RWPE1 (cell line): ENCODE measurements around the gene TAF7L.

Source experiments
- CTCF ChIA-PET: fragments of 350-600 bp; sonication (Branson Sonifier 250); formaldehyde crosslinking; extraction: SDS; loops from one replicate; lab custom pipeline; 2021; lab: Yijun Ruan, JAX
- POLR2A ChIA-PET: fragments of 400-600 bp; formaldehyde crosslinking; extraction: SDS; loops from one replicate; lab custom pipeline; 2020; ENCODE audit warnings: antibody characterized with exemption; ENCODE audit not compliant: low non-redundant PET; lab: Yijun Ruan, JAX
- DNase-seq: peaks from one replicate; pipeline ENCODE4 v3.0.0; 2012; ENCODE audit warnings: low spot score
- H3K27ac ChIP-seq: fragments of 450-650 bp; 2 replicates; pipeline ENCODE4 v1.5.1; 2017
- TF ChIP-seq, protein P1 (sequence below): fragments of 450-650 bp; conservative IDR thresholded peaks from 2 replicates; pipeline ENCODE4 v1.5.1; 2017; ENCODE audit warnings: low read depth, mild to moderate bottlenecking

The TAF7L gene

DNA sequence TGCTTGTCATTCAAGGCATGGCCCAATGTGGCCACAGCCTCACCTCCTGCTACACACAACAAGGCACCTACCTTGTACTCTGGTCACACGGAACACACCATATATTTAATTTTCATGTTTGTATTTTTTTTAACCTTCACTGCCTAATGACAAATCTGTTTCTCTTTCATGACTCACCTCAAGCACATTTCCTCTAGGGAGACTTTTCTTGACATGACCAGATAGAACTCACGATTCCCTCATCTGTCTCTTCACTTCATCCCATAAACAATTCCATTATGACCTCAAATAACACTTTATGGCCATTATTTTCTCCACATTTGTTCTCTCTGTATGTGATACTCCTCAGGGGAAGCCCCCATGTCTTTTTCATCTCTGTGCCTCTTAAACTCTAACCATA, 60.5 kb downstream of the TAF7L start:
- TF ChIP-seq, protein P1, sequence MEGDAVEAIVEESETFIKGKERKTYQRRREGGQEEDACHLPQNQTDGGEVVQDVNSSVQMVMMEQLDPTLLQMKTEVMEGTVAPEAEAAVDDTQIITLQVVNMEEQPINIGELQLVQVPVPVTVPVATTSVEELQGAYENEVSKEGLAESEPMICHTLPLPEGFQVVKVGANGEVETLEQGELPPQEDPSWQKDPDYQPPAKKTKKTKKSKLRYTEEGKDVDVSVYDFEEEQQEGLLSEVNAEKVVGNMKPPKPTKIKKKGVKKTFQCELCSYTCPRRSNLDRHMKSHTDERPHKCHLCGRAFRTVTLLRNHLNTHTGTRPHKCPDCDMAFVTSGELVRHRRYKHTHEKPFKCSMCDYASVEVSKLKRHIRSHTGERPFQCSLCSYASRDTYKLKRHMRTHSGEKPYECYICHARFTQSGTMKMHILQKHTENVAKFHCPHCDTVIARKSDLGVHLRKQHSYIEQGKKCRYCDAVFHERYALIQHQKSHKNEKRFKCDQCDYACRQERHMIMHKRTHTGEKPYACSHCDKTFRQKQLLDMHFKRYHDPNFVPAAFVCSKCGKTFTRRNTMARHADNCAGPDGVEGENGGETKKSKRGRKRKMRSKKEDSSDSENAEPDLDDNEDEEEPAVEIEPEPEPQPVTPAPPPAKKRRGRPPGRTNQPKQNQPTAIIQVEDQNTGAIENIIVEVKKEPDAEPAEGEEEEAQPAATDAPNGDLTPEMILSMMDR: no peak
- POLR2A ChIA-PET: no interaction called here
- no peak overlapping the region for H3K27ac ChIP-seq
- DNase-seq: no peak
- CTCF ChIA-PET: no interaction called here

- CTCF ChIA-PET: no interaction called here
- no peak overlapping the region for H3K27ac ChIP-seq
- no peak for DNase-seq
- POLR2A ChIA-PET: no interaction called here
- TF ChIP-seq, protein P1: no peak
Observed at GRCh38 chrX:101229170-101229569, 62.0 kb downstream of the TAF7L start.

DNA sequence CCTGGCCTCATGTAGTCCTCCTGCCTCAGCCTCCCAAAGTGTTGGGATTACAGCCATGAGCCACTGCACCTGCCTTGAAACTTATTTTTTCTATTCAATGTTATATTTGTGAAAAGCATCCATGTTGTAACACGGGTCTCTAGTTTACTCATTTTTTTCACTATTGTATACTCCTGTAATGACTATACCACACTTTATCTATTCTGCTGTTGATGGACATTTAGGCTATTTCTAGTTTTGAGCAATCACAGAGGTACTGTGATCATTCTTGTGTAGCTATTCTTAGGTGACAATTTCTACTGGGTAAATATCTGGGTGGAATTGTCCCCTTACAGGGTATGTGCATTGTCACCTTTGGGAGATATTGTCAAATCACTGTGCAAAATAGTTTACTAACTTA, 67.9 kb downstream of the TAF7L start:
- ChIA-PET POLR2A (no interaction called here), CTCF (no interaction called here)
- H3K27ac ChIP-seq: no peak overlapping the region
- TF ChIP-seq, protein P1: no peak
- no peak for DNase-seq

DNA sequence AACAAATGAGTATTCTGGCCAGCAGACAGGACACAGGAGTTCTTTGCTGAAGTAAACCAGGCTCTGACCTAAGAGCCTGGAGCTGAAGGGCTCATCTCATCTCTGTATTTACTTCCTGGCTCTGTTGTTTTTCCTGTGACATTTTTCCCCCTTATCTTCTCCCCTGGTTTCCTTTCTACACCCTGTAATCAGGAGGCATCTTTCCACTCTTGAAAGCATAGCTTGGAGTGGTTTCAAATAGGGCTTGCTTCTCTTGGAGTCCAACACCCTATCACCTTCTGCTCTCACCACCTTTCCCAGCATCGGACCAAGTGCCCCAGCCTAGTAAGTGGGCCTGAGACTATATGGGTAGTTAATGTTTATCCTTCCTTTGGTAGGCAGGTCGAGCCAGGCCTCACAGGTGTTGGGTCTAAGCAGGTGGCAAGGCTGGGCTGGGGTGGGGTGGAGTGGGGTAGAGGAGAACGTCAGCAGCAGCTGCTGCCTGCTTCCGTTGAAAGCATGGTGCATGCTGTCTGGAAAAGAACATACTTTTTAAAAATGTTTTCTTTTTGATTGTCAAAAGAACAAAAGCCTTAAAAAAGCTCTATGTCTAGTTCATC, 70.4 kb downstream of the TAF7L start:
- TF ChIP-seq, protein P1: no peak
- H3K27ac ChIP-seq: no peak overlapping the region
- ChIA-PET POLR2A (no interaction called here), CTCF (no interaction called here)
- no peak for DNase-seq

DNA sequence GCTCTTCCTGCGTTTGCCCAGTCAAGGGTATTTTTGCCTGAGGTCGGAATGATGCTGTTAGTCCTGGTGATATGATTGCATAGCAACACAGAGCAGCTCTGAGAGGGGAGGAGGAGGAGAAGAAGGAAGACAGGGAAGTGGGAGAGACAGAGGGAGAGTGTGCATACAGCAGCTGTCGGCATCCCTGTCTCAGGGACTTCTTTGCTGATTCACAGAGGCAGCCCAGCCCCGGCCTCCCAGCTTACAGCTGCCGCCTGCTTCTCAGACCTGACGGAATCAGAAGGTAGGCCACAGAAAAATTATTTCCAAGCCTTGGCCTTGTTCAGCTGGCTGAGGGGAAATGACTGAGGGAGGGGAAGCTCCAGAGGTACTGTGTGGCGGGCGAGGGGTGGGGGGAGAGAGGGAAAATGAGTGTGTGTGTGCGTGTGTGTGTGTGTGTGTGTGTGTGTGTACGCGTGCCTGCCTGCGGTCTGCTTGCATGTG, 71.2 kb downstream of the TAF7L start:
- POLR2A ChIA-PET: no interaction called here
- DNase-seq: no peak
- CTCF ChIA-PET: no interaction called here
- TF ChIP-seq, protein P1: no peak
- H3K27ac ChIP-seq: no peak overlapping the region

DNA sequence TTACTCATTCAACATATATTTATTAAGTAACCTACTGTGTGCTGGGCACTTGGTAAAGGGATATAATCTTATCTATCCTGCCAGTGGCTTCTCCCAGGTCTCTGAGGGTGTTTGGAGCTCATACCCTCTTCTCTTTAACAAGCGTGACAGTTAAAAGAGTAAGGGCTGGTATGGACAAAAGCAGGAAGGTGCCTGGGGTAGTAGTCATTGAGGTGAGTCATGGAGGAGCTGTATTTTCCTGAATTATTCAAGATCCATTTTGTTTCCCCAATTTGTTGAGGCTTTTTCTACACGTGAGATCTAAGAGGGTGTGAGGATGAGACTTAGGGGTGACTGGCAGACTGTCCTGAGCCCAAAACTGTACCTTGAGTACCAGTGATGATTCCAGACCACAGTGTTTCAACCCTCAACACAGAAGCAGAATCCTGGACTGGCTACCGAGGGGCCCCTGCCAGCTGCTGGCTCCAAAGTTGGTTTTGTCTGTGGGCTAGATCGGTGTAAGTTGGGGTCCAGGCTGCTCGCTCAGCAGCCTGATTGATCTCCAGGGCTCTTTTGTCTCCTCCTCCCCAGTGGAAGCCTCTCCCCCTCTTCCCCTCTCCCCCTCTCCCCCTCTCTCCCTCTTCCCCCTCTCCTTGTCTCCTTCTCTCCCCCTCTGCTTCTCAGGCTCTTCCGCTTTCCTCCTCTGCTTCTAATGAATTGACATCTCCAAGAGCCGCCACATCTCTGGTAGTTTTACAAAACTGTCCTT, 71.8 kb downstream of the TAF7L start, which contains the start of gene DRP2:
Gene DRP2, plus strand, starts transcription at position 671 of the 748 bp plus-strand sequence. CDS start 11,862 bp downstream, outside the sequence.
- H3K27ac ChIP-seq: no peak within 1 kb of the TSS
- CTCF ChIA-PET: no interaction called here
- peak; percentile 13 for DNase-seq
- TF ChIP-seq, protein P1: no peak
- POLR2A ChIA-PET: no interaction called here
